CD4-positive, alpha-beta memory T cell (primary cell): Measurements from ENCODE around the gene PRAMEF12. TPM values are rescaled to one million over a fixed set of nuclear protein-coding genes. Genes with fewer than 3 reads are reported as not detected.
"Not testable (repeated sequence)": the region's sequence is repeated elsewhere in the genome, so short reads cannot be mapped to it uniquely, and the experiment has no call there.

Experiments
- CTCF ChIA-PET: fragments of 350-600 bp; sonication (Branson Sonifier 250); formaldehyde crosslinking; loops from one replicate; lab custom pipeline; 2021; ENCODE audit warnings: inconsistent platforms; ENCODE audit not compliant: partially characterized antibody; lab: Charles Lee
- POLR2A ChIA-PET: fragments of 350-600 bp; sonication (Branson Sonifier 250); formaldehyde crosslinking; loops from one replicate; lab custom pipeline; 2021; ENCODE audit not compliant: partially characterized antibody; lab: Charles Lee
- DNase-seq, 5 donors: peaks; one replicate each; pipeline versions ENCODE4 v3.0.0 to v3.0.0-alpha.2; 2020 to 2022; ENCODE audit warnings: mixed read lengths in 1 of 5
- H3K27ac ChIP-seq: one replicate; pipeline ENCODE4 v1.7.0; 2013; ENCODE audit warnings: low read depth, low read length
- H3K27me3 ChIP-seq: 2 replicates; pipeline ENCODE4 v1.7.0; 2013; ENCODE audit warnings: mild to moderate bottlenecking, low read length, moderate library complexity; ENCODE audit not compliant: insufficient read depth
- H3K36me3 ChIP-seq: 2 replicates; pipeline ENCODE4 v1.7.0; 2013; ENCODE audit warnings: mild to moderate bottlenecking, low read length, moderate library complexity; ENCODE audit not compliant: insufficient read depth
- H3K4me1 ChIP-seq: 2 replicates; pipeline ENCODE4 v1.7.0; 2013; ENCODE audit warnings: mild to moderate bottlenecking, low read length, moderate library complexity; ENCODE audit not compliant: insufficient read depth
- H3K4me3 ChIP-seq, 2 donors: one replicate each; pipeline ENCODE4 v1.7.0; 2013; ENCODE audit warnings: low read length in 2 of 2, mild to moderate bottlenecking in 1 of 2
- H3K9me3 ChIP-seq, 2 donors: one replicate each; pipeline ENCODE4 v1.7.0; 2013; ENCODE audit warnings: low read length in 2 of 2, control low read depth in 1 of 2; ENCODE audit not compliant: control insufficient read depth in 1 of 2
- H3K27ac Mint-ChIP-seq, 7 donors: one replicate each; pipeline ENCODE4 v1.8.0; 2020 to 2021; ENCODE audit warnings: mixed read lengths in 7 of 7, mild to moderate bottlenecking in 6 of 7, inconsistent platforms in 3 of 7, moderate library complexity in 3 of 7
- H3K27me3 Mint-ChIP-seq, 2 donors: one replicate each; pipeline ENCODE4 v1.8.0; 2020 to 2021; ENCODE audit warnings: mixed read lengths in 2 of 2
- H3K36me3 Mint-ChIP-seq, 2 donors: one replicate each; pipeline ENCODE4 v1.8.0; 2020 to 2021; ENCODE audit warnings: mixed read lengths in 2 of 2, inconsistent platforms in 1 of 2, mild to moderate bottlenecking in 1 of 2
- H3K4me1 Mint-ChIP-seq, 4 donors: one replicate each; pipeline ENCODE4 v1.8.0; 2020 to 2021; ENCODE audit warnings: mixed read lengths in 4 of 4, mild to moderate bottlenecking in 1 of 4
- H3K4me3 Mint-ChIP-seq, 8 donors: one replicate each; pipeline ENCODE4 v1.8.0; 2020 to 2021; ENCODE audit warnings: mixed read lengths in 8 of 8, mild to moderate bottlenecking in 7 of 8, moderate library complexity in 6 of 8, inconsistent platforms in 3 of 8
- H3K9me3 Mint-ChIP-seq, 8 donors: one replicate each; pipeline ENCODE4 v1.8.0; 2020 to 2021; ENCODE audit warnings: mixed read lengths in 8 of 8, mild to moderate bottlenecking in 5 of 8, inconsistent platforms in 3 of 8, moderate library complexity in 1 of 8
- intact Hi-C: fragments of 100-400 bp; cut with micrococcal nuclease; formaldehyde crosslinking; loops from one replicate; pipeline ENCODE4 v1.15.1; 2023
- polyA plus RNA-seq, 2 donors: library from polyadenylated mRNA; unstranded; fragments of 300-500 nt; fragmentation: Illumina TruSeq; gene quantifications; one replicate each; pipeline ENCODE4 v1.2.3, GENCODE V29; 2021
- total RNA-seq, 2 experiments: library from RNA; stranded (reverse); gene quantifications; one replicate each; pipeline ENCODE4 v1.2.3, GENCODE V29; 2021

PRAMEF12 gene
- total and polyA plus RNA-seq, 4 experiments from 2014 or later, result not detected

GRCh38 chr1:12778907-12779306, 5.4 kb downstream of the PRAMEF12 start:
- no peaks in the 10 kb centered on the region for H3K4me1 ChIP-seq
- Mint-ChIP-seq H3K27me3 (peaks cover 12 to 31% of the 10 kb centered on the region in 2 donors), H3K4me3 (no peak overlapping the region), H3K4me1 (no peaks in the 10 kb centered on the region), H3K9me3 (peaks cover 0 to 17% (median 7%) of the 10 kb centered on the region in 8 donors), H3K36me3 (no peaks in the 10 kb centered on the region), H3K27ac (no peak overlapping the region)
- no peaks in the 10 kb centered on the region for H3K27me3 ChIP-seq
- H3K9me3 ChIP-seq, result no peaks in the 10 kb centered on the region
- no peak overlapping the region for H3K4me3 ChIP-seq
- POLR2A ChIA-PET, result no interaction called here
- DNase-seq, result no peak
- intact Hi-C loops, result no loop called here
- CTCF ChIA-PET, result no interaction called here
- H3K27ac ChIP-seq, result no peak overlapping the region
- H3K36me3 ChIP-seq, result no peaks in the 10 kb centered on the region

- H3K4me1 ChIP-seq, H3K27me3 ChIP-seq, H3K4me3 Mint-ChIP-seq, H3K27ac ChIP-seq, H3K9me3 ChIP-seq, H3K27ac Mint-ChIP-seq, H3K36me3 Mint-ChIP-seq, H3K4me1 Mint-ChIP-seq, CTCF ChIA-PET, DNase-seq, POLR2A ChIA-PET, H3K4me3 ChIP-seq, intact Hi-C loops, H3K36me3 ChIP-seq: not testable (repeated sequence)
- peaks cover 13 to 18% of the 10 kb centered on the region in 2 donors for H3K27me3 Mint-ChIP-seq
- peaks cover 2 to 39% (median 27%) of the 10 kb centered on the region in 8 donors for H3K9me3 Mint-ChIP-seq
Measured at GRCh38 chr1:12781488-12781887, 8.0 kb downstream of the PRAMEF12 start.

GRCh38 chr1:12783783-12784182, 10.2 kb downstream of the PRAMEF12 start:
- H3K36me3 ChIP-seq, H3K4me1 Mint-ChIP-seq, H3K27ac ChIP-seq, H3K27me3 Mint-ChIP-seq, H3K4me3 Mint-ChIP-seq, CTCF ChIA-PET, H3K36me3 Mint-ChIP-seq, H3K9me3 ChIP-seq, H3K4me3 ChIP-seq, H3K4me1 ChIP-seq, H3K27ac Mint-ChIP-seq, POLR2A ChIA-PET, H3K27me3 ChIP-seq, intact Hi-C loops, DNase-seq: not testable (repeated sequence)
- peaks cover 2 to 46% (median 34%) of the 10 kb centered on the region in 8 donors for H3K9me3 Mint-ChIP-seq

GRCh38 chr1:12784729-12785128, 11.2 kb downstream of the PRAMEF12 start:
- H3K4me3 ChIP-seq, H3K36me3 Mint-ChIP-seq, H3K4me1 ChIP-seq, H3K9me3 ChIP-seq, H3K27me3 Mint-ChIP-seq, H3K27ac ChIP-seq, intact Hi-C loops, H3K4me1 Mint-ChIP-seq, H3K27me3 ChIP-seq, H3K4me3 Mint-ChIP-seq, POLR2A ChIA-PET, DNase-seq, CTCF ChIA-PET, H3K27ac Mint-ChIP-seq, H3K36me3 ChIP-seq: not testable (repeated sequence)
- peaks cover 2 to 46% (median 34%) of the 10 kb centered on the region in 8 donors for H3K9me3 Mint-ChIP-seq

GRCh38 chr1:12791097-12791496, 17.6 kb downstream of the PRAMEF12 start, which contains the start of gene PRAMEF1:
TSS of gene PRAMEF1 (plus strand) at chr1:12791397. CDS start at chr1:12793228, 1,831 bp downstream.
- H3K4me1 ChIP-seq, H3K27ac ChIP-seq, DNase-seq, H3K36me3 ChIP-seq, H3K36me3 Mint-ChIP-seq, H3K4me3 ChIP-seq, H3K27me3 ChIP-seq, H3K4me3 Mint-ChIP-seq, H3K27ac Mint-ChIP-seq, H3K9me3 ChIP-seq, H3K4me1 Mint-ChIP-seq, POLR2A ChIA-PET, CTCF ChIA-PET, intact Hi-C loops, H3K27me3 Mint-ChIP-seq: not testable (repeated sequence)
- peaks cover 0 to 12% (median 6%) of the 10 kb centered on the region in 8 donors for H3K9me3 Mint-ChIP-seq

- DNase-seq, result no peak
- ChIA-PET POLR2A (no interaction called here), CTCF (no interaction called here)
- Histone ChIP-seq H3K4me3 (no peak overlapping the region), H3K27ac (no peak overlapping the region), H3K36me3 (no peaks in the 10 kb centered on the region), H3K9me3 (no peaks in the 10 kb centered on the region), H3K27me3 (no peaks in the 10 kb centered on the region), H3K4me1 (no peaks in the 10 kb centered on the region)
- H3K36me3 Mint-ChIP-seq, result no peaks in the 10 kb centered on the region
- no peaks in the 10 kb centered on the region for H3K4me1 Mint-ChIP-seq
- intact Hi-C loops, result no loop called here
- no peak overlapping the region for H3K27ac Mint-ChIP-seq
- no peak overlapping the region for H3K4me3 Mint-ChIP-seq
- H3K9me3 Mint-ChIP-seq, result peaks cover 0 to 6% (median 0%) of the 10 kb centered on the region in 8 donors
- peaks cover 1 to 6% of the 10 kb centered on the region in 2 donors for H3K27me3 Mint-ChIP-seq
Measured at GRCh38 chr1:12798911-12799310, 25.4 kb downstream of the PRAMEF12 start.

GRCh38 chr1:12799730-12800129, 26.2 kb downstream of the PRAMEF12 start:
- H3K9me3 Mint-ChIP-seq, result peaks cover 0 to 6% (median 5%) of the 10 kb centered on the region in 8 donors
- Histone ChIP-seq H3K9me3 (no peaks in the 10 kb centered on the region), H3K27ac (no peak overlapping the region), H3K36me3 (no peaks in the 10 kb centered on the region), H3K4me1 (no peaks in the 10 kb centered on the region), H3K4me3 (no peak overlapping the region), H3K27me3 (no peaks in the 10 kb centered on the region)
- H3K4me1 Mint-ChIP-seq, result no peaks in the 10 kb centered on the region
- no peak for DNase-seq
- no peak overlapping the region for H3K4me3 Mint-ChIP-seq
- H3K27ac Mint-ChIP-seq, result no peak overlapping the region
- intact Hi-C loops, result no loop called here
- H3K36me3 Mint-ChIP-seq, result peaks cover 0 to 1% of the 10 kb centered on the region in 2 donors
- H3K27me3 Mint-ChIP-seq, result peaks cover 2 to 10% of the 10 kb centered on the region in 2 donors
- CTCF ChIA-PET, result no interaction called here
- POLR2A ChIA-PET, result no interaction called here

- DNase-seq, result no peak
- ChIA-PET CTCF (no interaction called here), POLR2A (no interaction called here)
- no peaks in the 10 kb centered on the region for H3K4me1 Mint-ChIP-seq
- Histone ChIP-seq H3K4me3 (no peak overlapping the region), H3K27me3 (no peaks in the 10 kb centered on the region), H3K4me1 (no peaks in the 10 kb centered on the region), H3K9me3 (no peaks in the 10 kb centered on the region), H3K36me3 (no peaks in the 10 kb centered on the region), H3K27ac (no peak overlapping the region)
- H3K27me3 Mint-ChIP-seq, result peaks cover 24 to 27% of the 10 kb centered on the region in 2 donors
- H3K36me3 Mint-ChIP-seq, result no peaks in the 10 kb centered on the region
- intact Hi-C loops, result no loop called here
- no peak overlapping the region for H3K4me3 Mint-ChIP-seq
- no peak overlapping the region for H3K27ac Mint-ChIP-seq
- peaks cover 2 to 18% (median 14%) of the 10 kb centered on the region in 8 donors for H3K9me3 Mint-ChIP-seq
Measured at GRCh38 chr1:12809933-12810332, 36.4 kb downstream of the PRAMEF12 start.
